ENCODE data around the gene TLCD5.

Gene TLCD5

DNA sequence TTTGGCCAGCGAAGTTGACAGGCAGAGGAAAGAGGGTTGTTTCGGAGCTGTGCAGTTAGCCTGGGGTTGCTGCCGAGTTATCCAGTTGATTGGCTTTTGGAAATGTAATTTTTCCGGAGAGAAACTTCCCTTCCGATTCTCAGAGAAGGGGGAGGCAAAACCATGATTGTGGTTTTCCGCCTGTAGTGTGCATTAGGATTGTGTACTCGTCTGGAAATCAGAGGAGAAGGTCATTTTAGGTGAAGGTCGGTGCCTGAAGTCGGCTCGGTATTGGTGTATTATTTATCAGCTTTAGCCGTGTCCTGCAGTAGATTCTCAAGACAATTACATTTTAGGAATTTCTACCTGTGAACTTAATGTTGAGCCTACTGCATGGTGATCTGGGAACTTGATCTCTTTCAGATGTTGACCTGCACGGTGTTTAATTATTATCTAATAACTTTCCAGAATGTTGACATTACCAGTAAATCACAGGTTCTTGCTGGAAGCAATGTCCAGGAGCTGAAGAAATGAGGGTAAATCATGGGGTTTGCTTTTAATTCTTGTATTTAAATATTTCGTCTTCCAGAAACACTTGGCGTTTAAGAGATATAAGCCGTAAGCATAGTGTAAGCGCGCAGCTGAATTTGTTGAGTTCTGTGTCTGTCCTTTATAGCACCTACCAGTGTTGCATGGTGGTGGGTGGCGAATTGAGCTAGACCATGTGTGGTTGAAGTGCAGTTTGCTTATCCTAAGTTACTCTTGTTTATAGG lies 12.4 kb downstream of the TLCD5 start:
- Histone ChIP-seq H2AK5ac (ENCODE audit: low read depth, low read length) (no peak overlapping the region), H4K8ac (ENCODE audit: low read depth, low read length) (no peak overlapping the region), H3K36me3 (replicated peaks in 1 of 2; ENCODE audit: control insufficient read depth in 2 of 2, insufficient read depth in 2 of 2, low read length in 2 of 2) (no peaks in the 10 kb centered on the region), H3K18ac (ENCODE audit: low read length) (peak overlapping the region; percentile 21), H3K23ac (ENCODE audit: low read depth, low read length, poor library complexity) (no peak overlapping the region), H2BK120ac (ENCODE audit: low read depth, low read length) (no peak overlapping the region), H2AFZ (ENCODE audit: low read length) (no peak overlapping the region), H3K27me3 (ENCODE audit: control insufficient read depth in 3 of 3, insufficient read depth in 3 of 3, low read depth in 1 of 3, low read length in 3 of 3) (no peaks in the 10 kb centered on the region), H2BK12ac (ENCODE audit: low read length) (no peak overlapping the region), H3K79me1 (ENCODE audit: low read depth, low read length) (no peaks in the 10 kb centered on the region), H3K4me3 (ENCODE audit: low read length in 2 of 2) (peak overlapping the region; percentile 88 to 91), H3K4me1 (ENCODE audit: control insufficient read depth in 2 of 2, insufficient read depth in 1 of 2, low read depth in 1 of 2, low read length in 2 of 2) (peaks cover 8 to 13% of the 10 kb centered on the region in 2 donors), H3K14ac (ENCODE audit: low read length) (no peak overlapping the region), H4K91ac (ENCODE audit: low read depth, low read length, poor library complexity) (no peak overlapping the region), H3K4me2 (ENCODE audit: insufficient read depth, low read length, poor library complexity, severe bottlenecking) (peak overlapping the region; percentile 85), H3K9ac (ENCODE audit: low read depth, low read length, poor library complexity) (peak overlapping the region; percentile 81), H2BK15ac (ENCODE audit: low read length) (no peak overlapping the region), H3K4ac (ENCODE audit: low read length) (no peak overlapping the region), H3K9me3 (replicated peaks in 1 of 2; ENCODE audit: control insufficient read depth in 2 of 2, insufficient read depth in 1 of 2, low read depth in 1 of 2, low read length in 2 of 2) (peaks cover 0 to 6% of the 10 kb centered on the region in 2 donors), H3K27ac (replicated peaks; ENCODE audit: low read length) (no peak overlapping the region), H2BK5ac (ENCODE audit: low read length) (no peak overlapping the region)
- no peak for DNase-seq (ENCODE audit: low spot score)
- WGBS, 2 donors (ENCODE audit: extremely low coverage in 2 of 2, insufficient read length in 2 of 2, insufficient replicate concordance in 1 of 2), result no CpG with 5 or more reads among the region's 18 CpGs

DNA sequence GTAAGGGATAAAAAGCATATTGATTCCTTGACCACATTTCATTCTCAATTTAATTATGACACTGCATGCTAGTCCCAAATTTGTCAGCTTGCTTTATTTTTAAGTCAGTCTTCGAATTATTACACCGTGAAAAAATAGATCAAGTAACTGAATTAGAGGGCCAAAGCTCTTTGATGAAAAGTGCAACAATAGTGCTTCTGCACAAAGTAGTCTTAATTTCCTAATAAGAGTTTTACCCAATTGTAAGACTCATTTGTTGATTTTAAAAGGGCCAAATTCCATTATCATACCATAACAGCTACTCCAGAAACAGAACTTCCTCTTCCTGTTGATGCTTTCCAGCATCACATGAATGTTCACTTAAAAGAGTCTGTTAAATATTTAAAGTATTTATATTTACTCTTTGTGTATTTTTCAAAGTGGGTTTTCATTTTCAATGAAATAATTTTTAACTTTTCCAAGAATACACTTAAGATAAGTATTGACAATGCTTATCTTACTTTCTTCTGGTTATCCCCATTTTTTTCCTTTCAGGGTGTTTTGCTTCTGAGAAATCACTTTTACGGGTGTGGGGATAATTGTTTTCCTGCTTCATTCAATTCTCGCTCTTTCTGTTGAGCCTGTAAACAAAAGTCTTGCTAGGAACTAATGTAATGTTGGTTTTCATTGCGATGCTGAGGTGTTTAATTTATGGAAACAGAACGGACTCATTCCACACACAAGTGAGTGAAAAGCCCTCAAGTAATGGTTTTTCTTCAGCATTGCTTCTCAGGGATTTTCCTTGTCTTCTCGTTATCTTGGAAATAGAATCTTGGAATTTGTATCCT lies 13.2 kb downstream of the TLCD5 start:
- Histone ChIP-seq H2AFZ (ENCODE audit: low read length) (no peak overlapping the region), H3K4ac (ENCODE audit: low read length) (no peak overlapping the region), H3K23ac (ENCODE audit: low read depth, low read length, poor library complexity) (no peak overlapping the region), H3K18ac (ENCODE audit: low read length) (no peak overlapping the region), H2BK15ac (ENCODE audit: low read length) (no peak overlapping the region), H2BK12ac (ENCODE audit: low read length) (no peak overlapping the region), H3K9ac (ENCODE audit: low read depth, low read length, poor library complexity) (no peak overlapping the region), H3K27me3 (ENCODE audit: control insufficient read depth in 3 of 3, insufficient read depth in 3 of 3, low read depth in 1 of 3, low read length in 3 of 3) (no peaks in the 10 kb centered on the region), H3K9me3 (replicated peaks in 1 of 2; ENCODE audit: control insufficient read depth in 2 of 2, insufficient read depth in 1 of 2, low read depth in 1 of 2, low read length in 2 of 2) (peaks cover 0 to 13% of the 10 kb centered on the region in 2 donors), H2BK5ac (ENCODE audit: low read length) (no peak overlapping the region), H3K14ac (ENCODE audit: low read length) (no peak overlapping the region), H4K91ac (ENCODE audit: low read depth, low read length, poor library complexity) (no peak overlapping the region), H3K36me3 (replicated peaks in 1 of 2; ENCODE audit: control insufficient read depth in 2 of 2, insufficient read depth in 2 of 2, low read length in 2 of 2) (no peaks in the 10 kb centered on the region), H3K4me2 (ENCODE audit: insufficient read depth, low read length, poor library complexity, severe bottlenecking) (peak overlapping the region; percentile 85), H3K27ac (replicated peaks; ENCODE audit: low read length) (no peak overlapping the region), H4K8ac (ENCODE audit: low read depth, low read length) (no peak overlapping the region), H2BK120ac (ENCODE audit: low read depth, low read length) (no peak overlapping the region), H3K4me3 (ENCODE audit: low read length in 2 of 2) (peak overlapping the region in 1 of 2 donors; percentile 91), H3K79me1 (ENCODE audit: low read depth, low read length) (no peaks in the 10 kb centered on the region), H3K4me1 (ENCODE audit: control insufficient read depth in 2 of 2, insufficient read depth in 1 of 2, low read depth in 1 of 2, low read length in 2 of 2) (peaks cover 8 to 13% of the 10 kb centered on the region in 2 donors), H2AK5ac (ENCODE audit: low read depth, low read length) (no peak overlapping the region)
- DNase-seq (ENCODE audit: low spot score), result no peak
- WGBS, 2 donors (ENCODE audit: extremely low coverage in 2 of 2, insufficient read length in 2 of 2, insufficient replicate concordance in 1 of 2), result no CpG with 5 or more reads among the region's 7 CpGs

DNA sequence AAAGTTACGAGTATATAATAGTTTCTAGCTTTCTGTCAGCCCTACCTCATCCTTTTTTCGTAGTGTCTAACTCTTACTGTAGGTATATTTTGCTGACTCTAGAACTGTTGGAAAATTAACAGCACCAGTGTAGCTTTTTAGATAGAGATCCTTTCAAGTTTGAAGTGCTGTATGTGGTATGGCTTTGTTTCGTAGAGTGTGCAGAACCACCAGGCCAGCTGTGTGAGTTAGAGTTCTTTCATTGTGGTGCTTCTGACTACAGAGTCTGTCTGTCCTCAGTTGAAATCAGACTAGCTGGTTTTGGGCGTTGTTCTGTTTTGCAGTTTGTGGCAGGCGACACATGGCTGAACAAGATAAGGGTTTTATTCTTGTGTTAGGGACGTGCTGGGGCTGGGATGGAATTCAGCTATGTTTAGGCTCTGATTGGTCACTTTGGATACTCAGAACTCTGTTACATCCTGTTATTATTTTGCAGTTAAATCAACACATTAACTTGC lies 14.3 kb downstream of the TLCD5 start:
- WGBS, 2 donors (ENCODE audit: extremely low coverage in 2 of 2, insufficient read length in 2 of 2, insufficient replicate concordance in 1 of 2), result no CpG with 5 or more reads among the region's 6 CpGs
- H3K27ac ChIP-seq (replicated peaks; ENCODE audit: low read length), result no peak overlapping the region

DNA sequence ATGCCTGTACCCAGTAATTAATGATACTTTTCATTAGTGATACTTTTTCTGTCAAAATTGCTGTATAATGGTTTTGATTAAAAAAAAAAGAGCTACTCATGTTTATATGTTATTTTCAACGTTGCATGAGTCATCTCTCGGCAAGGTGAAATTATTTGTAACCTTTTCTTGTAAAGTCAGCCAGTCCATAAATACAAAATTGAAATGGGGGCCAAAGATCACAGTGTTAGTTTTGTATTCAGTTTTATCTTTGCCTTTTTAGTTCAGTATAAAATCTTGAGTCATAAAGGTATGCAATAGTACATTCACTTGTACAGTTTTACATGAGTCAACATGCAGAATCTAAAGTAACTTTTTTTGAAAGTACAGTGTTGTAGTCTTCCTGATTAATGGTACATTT lies 15.4 kb downstream of the TLCD5 start:
- H3K9me3 ChIP-seq (replicated peaks in 1 of 2; ENCODE audit: control insufficient read depth in 2 of 2, insufficient read depth in 1 of 2, low read depth in 1 of 2, low read length in 2 of 2), result peaks cover 0 to 15% of the 10 kb centered on the region in 2 donors
- H3K4me1 ChIP-seq (ENCODE audit: control insufficient read depth in 2 of 2, insufficient read depth in 1 of 2, low read depth in 1 of 2, low read length in 2 of 2), result peaks cover 5 to 13% of the 10 kb centered on the region in 2 donors
- H2AK5ac ChIP-seq (ENCODE audit: low read depth, low read length), result no peak overlapping the region
- H2BK5ac ChIP-seq (ENCODE audit: low read length), result no peak overlapping the region
- H3K36me3 ChIP-seq (replicated peaks in 1 of 2; ENCODE audit: control insufficient read depth in 2 of 2, insufficient read depth in 2 of 2, low read length in 2 of 2), result no peaks in the 10 kb centered on the region
- H4K8ac ChIP-seq (ENCODE audit: low read depth, low read length), result no peak overlapping the region
- H2BK15ac ChIP-seq (ENCODE audit: low read length), result no peak overlapping the region
- DNase-seq (ENCODE audit: low spot score), result no peak
- H3K79me1 ChIP-seq (ENCODE audit: low read depth, low read length), result no peaks in the 10 kb centered on the region
- H3K4ac ChIP-seq (ENCODE audit: low read length), result no peak overlapping the region
- H3K14ac ChIP-seq (ENCODE audit: low read length), result no peak overlapping the region
- no peak overlapping the region for H2BK120ac ChIP-seq (ENCODE audit: low read depth, low read length)
- no peak overlapping the region for H4K91ac ChIP-seq (ENCODE audit: low read depth, low read length, poor library complexity)
- no peak overlapping the region for H3K27ac ChIP-seq (replicated peaks; ENCODE audit: low read length)
- no peak overlapping the region for H3K4me3 ChIP-seq (ENCODE audit: low read length in 2 of 2)
- no peak overlapping the region for H2BK12ac ChIP-seq (ENCODE audit: low read length)
- H3K9ac ChIP-seq (ENCODE audit: low read depth, low read length, poor library complexity), result no peak overlapping the region
- no peak overlapping the region for H3K23ac ChIP-seq (ENCODE audit: low read depth, low read length, poor library complexity)
- H3K18ac ChIP-seq (ENCODE audit: low read length), result no peak overlapping the region
- H2AFZ ChIP-seq (ENCODE audit: low read length), result no peak overlapping the region
- no peaks in the 10 kb centered on the region for H3K27me3 ChIP-seq (ENCODE audit: control insufficient read depth in 3 of 3, insufficient read depth in 3 of 3, low read depth in 1 of 3, low read length in 3 of 3)
- WGBS, 2 donors (ENCODE audit: extremely low coverage in 2 of 2, insufficient read length in 2 of 2, insufficient replicate concordance in 1 of 2), result no CpG with 5 or more reads among the region's 2 CpGs
- H3K4me2 ChIP-seq (ENCODE audit: insufficient read depth, low read length, poor library complexity, severe bottlenecking), result no peak overlapping the region

More for the DNA sequence above, 14.3 kb downstream of the TLCD5 start:
- Histone ChIP-seq H3K23ac (ENCODE audit: low read depth, low read length, poor library complexity) (no peak overlapping the region), H3K4me2 (ENCODE audit: insufficient read depth, low read length, poor library complexity, severe bottlenecking) (peak overlapping the region; percentile 32), H3K27me3 (ENCODE audit: control insufficient read depth in 3 of 3, insufficient read depth in 3 of 3, low read depth in 1 of 3, low read length in 3 of 3) (no peaks in the 10 kb centered on the region), H2BK15ac (ENCODE audit: low read length) (no peak overlapping the region), H3K36me3 (replicated peaks in 1 of 2; ENCODE audit: control insufficient read depth in 2 of 2, insufficient read depth in 2 of 2, low read length in 2 of 2) (no peaks in the 10 kb centered on the region), H2AK5ac (ENCODE audit: low read depth, low read length) (no peak overlapping the region), H3K18ac (ENCODE audit: low read length) (no peak overlapping the region), H2AFZ (ENCODE audit: low read length) (no peak overlapping the region), H3K4ac (ENCODE audit: low read length) (no peak overlapping the region), H2BK12ac (ENCODE audit: low read length) (no peak overlapping the region), H3K9me3 (replicated peaks in 1 of 2; ENCODE audit: control insufficient read depth in 2 of 2, insufficient read depth in 1 of 2, low read depth in 1 of 2, low read length in 2 of 2) (peaks cover 0 to 15% of the 10 kb centered on the region in 2 donors), H2BK120ac (ENCODE audit: low read depth, low read length) (no peak overlapping the region), H3K79me1 (ENCODE audit: low read depth, low read length) (no peaks in the 10 kb centered on the region), H3K14ac (ENCODE audit: low read length) (no peak overlapping the region), H4K8ac (ENCODE audit: low read depth, low read length) (no peak overlapping the region), H3K4me1 (ENCODE audit: control insufficient read depth in 2 of 2, insufficient read depth in 1 of 2, low read depth in 1 of 2, low read length in 2 of 2) (peaks cover 8 to 13% of the 10 kb centered on the region in 2 donors), H3K9ac (ENCODE audit: low read depth, low read length, poor library complexity) (no peak overlapping the region), H4K91ac (ENCODE audit: low read depth, low read length, poor library complexity) (no peak overlapping the region), H3K4me3 (ENCODE audit: low read length in 2 of 2) (peak overlapping the region in 1 of 2 donors; percentile 91), H2BK5ac (ENCODE audit: low read length) (no peak overlapping the region)
- no peak for DNase-seq (ENCODE audit: low spot score)
